ENCODE measurements around the gene SLC2A4RG.

DNA sequence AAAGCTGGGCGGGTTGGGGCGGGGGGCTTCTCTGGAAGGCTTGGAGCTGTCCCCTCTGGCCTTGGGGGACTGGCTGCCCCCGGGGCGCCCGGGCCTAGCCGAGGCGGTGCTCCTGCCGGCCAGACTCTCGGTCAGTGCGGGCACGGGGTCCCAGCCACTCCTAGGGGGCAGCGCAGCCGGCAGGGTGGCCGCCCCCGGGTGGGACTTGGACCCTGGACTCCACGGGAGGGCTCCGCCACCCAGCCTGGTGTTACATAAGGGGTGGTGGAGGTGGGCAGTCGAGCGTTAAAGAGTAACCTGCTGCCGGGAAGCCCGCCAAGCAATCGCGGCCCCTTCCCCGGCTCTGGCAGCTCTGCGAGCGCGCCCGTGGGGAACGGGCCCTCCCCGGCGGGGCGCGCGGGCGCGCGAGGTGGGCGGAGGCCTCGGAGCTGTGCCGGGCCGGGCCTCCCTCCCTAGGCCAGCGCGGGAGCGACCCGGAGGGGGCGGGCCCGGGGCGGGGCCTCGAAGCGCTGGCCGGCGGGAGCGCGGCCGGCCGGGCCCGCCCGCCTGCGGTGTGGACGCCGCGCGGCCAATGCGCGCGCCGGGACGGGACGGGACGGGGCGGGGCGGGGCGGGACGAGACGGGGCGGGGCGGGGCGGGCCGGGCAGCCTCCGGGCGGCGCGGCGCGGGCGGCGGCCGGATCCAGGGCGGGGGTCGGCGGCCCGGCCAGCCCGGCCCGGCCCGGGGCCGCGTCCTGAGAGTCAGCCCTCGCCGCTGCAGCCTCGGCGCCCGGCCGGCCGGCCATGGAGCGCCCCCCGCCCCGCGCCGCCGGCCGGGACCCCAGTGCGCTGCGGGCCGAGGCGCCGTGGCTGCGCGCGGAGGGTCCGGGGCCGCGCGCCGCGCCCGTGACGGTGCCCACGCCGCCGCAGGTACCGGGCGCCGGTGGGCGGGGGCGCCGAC, at the start of gene SLC2A4RG:
- no peak for TF ChIP-seq SIN3A (IDR thresholded peaks at IDR 0.05; ENCODE audit: borderline replicate concordance, low read depth, low read length)
- TF ChIP-seq, protein P1, sequence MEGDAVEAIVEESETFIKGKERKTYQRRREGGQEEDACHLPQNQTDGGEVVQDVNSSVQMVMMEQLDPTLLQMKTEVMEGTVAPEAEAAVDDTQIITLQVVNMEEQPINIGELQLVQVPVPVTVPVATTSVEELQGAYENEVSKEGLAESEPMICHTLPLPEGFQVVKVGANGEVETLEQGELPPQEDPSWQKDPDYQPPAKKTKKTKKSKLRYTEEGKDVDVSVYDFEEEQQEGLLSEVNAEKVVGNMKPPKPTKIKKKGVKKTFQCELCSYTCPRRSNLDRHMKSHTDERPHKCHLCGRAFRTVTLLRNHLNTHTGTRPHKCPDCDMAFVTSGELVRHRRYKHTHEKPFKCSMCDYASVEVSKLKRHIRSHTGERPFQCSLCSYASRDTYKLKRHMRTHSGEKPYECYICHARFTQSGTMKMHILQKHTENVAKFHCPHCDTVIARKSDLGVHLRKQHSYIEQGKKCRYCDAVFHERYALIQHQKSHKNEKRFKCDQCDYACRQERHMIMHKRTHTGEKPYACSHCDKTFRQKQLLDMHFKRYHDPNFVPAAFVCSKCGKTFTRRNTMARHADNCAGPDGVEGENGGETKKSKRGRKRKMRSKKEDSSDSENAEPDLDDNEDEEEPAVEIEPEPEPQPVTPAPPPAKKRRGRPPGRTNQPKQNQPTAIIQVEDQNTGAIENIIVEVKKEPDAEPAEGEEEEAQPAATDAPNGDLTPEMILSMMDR (IDR thresholded peaks at IDR 0.05): no peak
- 0 out of 2 replicates have a peak, but pooled peaks have one; percentile 4 for TF ChIP-seq POLR2AphosphoS5 (IDR thresholded peaks at IDR 0.05; ENCODE audit: low read depth, low read length)
- no peak for TF ChIP-seq RAD21 (IDR thresholded peaks at IDR 0.05; ENCODE audit: low read length)
- TF ChIP-seq, protein P2, sequence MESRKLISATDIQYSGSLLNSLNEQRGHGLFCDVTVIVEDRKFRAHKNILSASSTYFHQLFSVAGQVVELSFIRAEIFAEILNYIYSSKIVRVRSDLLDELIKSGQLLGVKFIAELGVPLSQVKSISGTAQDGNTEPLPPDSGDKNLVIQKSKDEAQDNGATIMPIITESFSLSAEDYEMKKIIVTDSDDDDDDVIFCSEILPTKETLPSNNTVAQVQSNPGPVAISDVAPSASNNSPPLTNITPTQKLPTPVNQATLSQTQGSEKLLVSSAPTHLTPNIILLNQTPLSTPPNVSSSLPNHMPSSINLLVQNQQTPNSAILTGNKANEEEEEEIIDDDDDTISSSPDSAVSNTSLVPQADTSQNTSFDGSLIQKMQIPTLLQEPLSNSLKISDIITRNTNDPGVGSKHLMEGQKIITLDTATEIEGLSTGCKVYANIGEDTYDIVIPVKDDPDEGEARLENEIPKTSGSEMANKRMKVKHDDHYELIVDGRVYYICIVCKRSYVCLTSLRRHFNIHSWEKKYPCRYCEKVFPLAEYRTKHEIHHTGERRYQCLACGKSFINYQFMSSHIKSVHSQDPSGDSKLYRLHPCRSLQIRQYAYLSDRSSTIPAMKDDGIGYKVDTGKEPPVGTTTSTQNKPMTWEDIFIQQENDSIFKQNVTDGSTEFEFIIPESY (IDR thresholded peaks at IDR 0.05; ENCODE audit: borderline replicate concordance, low read depth): no peak
- TF ChIP-seq, protein P3, sequence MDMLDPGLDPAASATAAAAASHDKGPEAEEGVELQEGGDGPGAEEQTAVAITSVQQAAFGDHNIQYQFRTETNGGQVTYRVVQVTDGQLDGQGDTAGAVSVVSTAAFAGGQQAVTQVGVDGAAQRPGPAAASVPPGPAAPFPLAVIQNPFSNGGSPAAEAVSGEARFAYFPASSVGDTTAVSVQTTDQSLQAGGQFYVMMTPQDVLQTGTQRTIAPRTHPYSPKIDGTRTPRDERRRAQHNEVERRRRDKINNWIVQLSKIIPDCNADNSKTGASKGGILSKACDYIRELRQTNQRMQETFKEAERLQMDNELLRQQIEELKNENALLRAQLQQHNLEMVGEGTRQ (IDR thresholded peaks at IDR 0.05; ENCODE audit: borderline replicate concordance, low read depth, low read length): no peak
- no peak for TF ChIP-seq TEAD4 (IDR thresholded peaks at IDR 0.05; ENCODE audit: borderline replicate concordance, insufficient read depth)
- no peak for TF ChIP-seq MEF2A (IDR thresholded peaks at IDR 0.05; ENCODE audit: borderline replicate concordance, low read depth)

Data from SK-N-SH (cell line).